Effector memory CD4-positive, alpha-beta T cell (primary cell): ENCODE measurements around the gene GUCA2A.

Source experiments
- DNase-seq, 3 donors: peaks; one replicate each; pipeline ENCODE4 v3.0.0-alpha.2; 2020
- H3K27ac ChIP-seq: 2 replicates; pipeline ENCODE4 v1.7.0; 2013; ENCODE audit warnings: mild to moderate bottlenecking, low read length, moderate library complexity; ENCODE audit not compliant: insufficient read depth, poor library complexity, severe bottlenecking
- H3K27me3 ChIP-seq: replicated peaks from 2 replicates; pipeline ENCODE4 v1.7.0; 2013; ENCODE audit warnings: mild to moderate bottlenecking, low read length; ENCODE audit not compliant: insufficient read depth, control insufficient read depth, poor library complexity, severe bottlenecking
- H3K36me3 ChIP-seq: 2 replicates; pipeline ENCODE4 v1.7.0; 2013; ENCODE audit warnings: mild to moderate bottlenecking, low read length, moderate library complexity; ENCODE audit not compliant: control insufficient read depth, insufficient read depth
- H3K4me1 ChIP-seq: 2 replicates; pipeline ENCODE4 v1.7.0; 2013; ENCODE audit warnings: low read length, mild to moderate bottlenecking; ENCODE audit not compliant: control insufficient read depth, insufficient read depth, poor library complexity, severe bottlenecking
- H3K4me3 ChIP-seq: 2 replicates; pipeline ENCODE4 v1.7.0; 2013; ENCODE audit warnings: low read length, low read depth, mild to moderate bottlenecking; ENCODE audit not compliant: insufficient read depth, poor library complexity, severe bottlenecking
- H3K9me3 ChIP-seq: 2 replicates; pipeline ENCODE4 v1.7.0; 2013; ENCODE audit warnings: mild to moderate bottlenecking, low read length, moderate library complexity; ENCODE audit not compliant: control insufficient read depth

Gene GUCA2A

GRCh38 chr1:42135426-42135825 lies 29.1 kb downstream of the GUCA2A start:
- Histone ChIP-seq H3K27ac (no peak overlapping the region), H3K4me1 (no peaks in the 10 kb centered on the region), H3K9me3 (no peaks in the 10 kb centered on the region), H3K27me3 (no peaks in the 10 kb centered on the region), H3K4me3 (no peak overlapping the region), H3K36me3 (no peaks in the 10 kb centered on the region)
- no peak for DNase-seq

- no peaks in the 10 kb centered on the region for H3K9me3 ChIP-seq
- no peaks in the 10 kb centered on the region for H3K36me3 ChIP-seq
- H3K27me3 ChIP-seq = no peaks in the 10 kb centered on the region
- no peak overlapping the region for H3K4me3 ChIP-seq
- H3K27ac ChIP-seq = no peak overlapping the region
- H3K4me1 ChIP-seq = no peaks in the 10 kb centered on the region
- DNase-seq = no peak
Measured at GRCh38 chr1:42133809-42134526, 30.6 kb downstream of the GUCA2A start.

- no peaks in the 10 kb centered on the region for H3K4me1 ChIP-seq
- DNase-seq = no peak
- H3K9me3 ChIP-seq = no peaks in the 10 kb centered on the region
- no peaks in the 10 kb centered on the region for H3K36me3 ChIP-seq
- no peak overlapping the region for H3K4me3 ChIP-seq
- H3K27me3 ChIP-seq = no peaks in the 10 kb centered on the region
- H3K27ac ChIP-seq = no peak overlapping the region
Measured at GRCh38 chr1:42133390-42133789, 31.2 kb downstream of the GUCA2A start.

- no peak for DNase-seq
- no peaks in the 10 kb centered on the region for H3K9me3 ChIP-seq
- no peak overlapping the region for H3K27ac ChIP-seq
- no peaks in the 10 kb centered on the region for H3K4me1 ChIP-seq
- no peaks in the 10 kb centered on the region for H3K36me3 ChIP-seq
- H3K4me3 ChIP-seq = no peak overlapping the region
- H3K27me3 ChIP-seq = no peaks in the 10 kb centered on the region
Measured at GRCh38 chr1:42130061-42130660, 34.4 kb downstream of the GUCA2A start.

GRCh38 chr1:42128964-42129363 lies 35.6 kb downstream of the GUCA2A start:
- no peaks in the 10 kb centered on the region for H3K9me3 ChIP-seq
- H3K4me3 ChIP-seq = no peak overlapping the region

GRCh38 chr1:42128499-42128898 lies 36.0 kb downstream of the GUCA2A start:
- H3K4me1 ChIP-seq = no peaks in the 10 kb centered on the region
- no peak for DNase-seq
- H3K36me3 ChIP-seq = no peaks in the 10 kb centered on the region
- H3K9me3 ChIP-seq = no peaks in the 10 kb centered on the region
- H3K4me3 ChIP-seq = no peak overlapping the region
- no peak overlapping the region for H3K27ac ChIP-seq
- no peaks in the 10 kb centered on the region for H3K27me3 ChIP-seq

More at GRCh38 chr1:42128964-42129363, 35.6 kb downstream of the GUCA2A start:
- Histone ChIP-seq H3K4me1 (no peaks in the 10 kb centered on the region), H3K27me3 (no peaks in the 10 kb centered on the region), H3K27ac (no peak overlapping the region), H3K36me3 (no peaks in the 10 kb centered on the region)
- no peak for DNase-seq

- H3K9me3 ChIP-seq = no peaks in the 10 kb centered on the region
- no peaks in the 10 kb centered on the region for H3K27me3 ChIP-seq
- H3K36me3 ChIP-seq = no peaks in the 10 kb centered on the region
- H3K4me1 ChIP-seq = no peaks in the 10 kb centered on the region
- no peak overlapping the region for H3K27ac ChIP-seq
- no peak for DNase-seq
- H3K4me3 ChIP-seq = no peak overlapping the region
Measured at GRCh38 chr1:42127767-42128166, 36.8 kb downstream of the GUCA2A start.

- H3K9me3 ChIP-seq = no peaks in the 10 kb centered on the region
- DNase-seq = no peak
- H3K4me3 ChIP-seq = no peak overlapping the region
- no peaks in the 10 kb centered on the region for H3K27me3 ChIP-seq
- no peaks in the 10 kb centered on the region for H3K36me3 ChIP-seq
- H3K4me1 ChIP-seq = no peaks in the 10 kb centered on the region
- H3K27ac ChIP-seq = no peak overlapping the region
Measured at GRCh38 chr1:42125552-42125951, 39.0 kb downstream of the GUCA2A start.

GRCh38 chr1:42122408-42122807 lies 42.1 kb downstream of the GUCA2A start:
- H3K27me3 ChIP-seq = no peaks in the 10 kb centered on the region
- no peak overlapping the region for H3K27ac ChIP-seq
- H3K4me1 ChIP-seq = no peaks in the 10 kb centered on the region
- no peaks in the 10 kb centered on the region for H3K36me3 ChIP-seq
- no peak for DNase-seq
- H3K4me3 ChIP-seq = no peak overlapping the region
- no peaks in the 10 kb centered on the region for H3K9me3 ChIP-seq

GRCh38 chr1:42118125-42118524 lies 46.4 kb downstream of the GUCA2A start:
- H3K27me3 ChIP-seq = no peaks in the 10 kb centered on the region
- no peaks in the 10 kb centered on the region for H3K9me3 ChIP-seq
- no peaks in the 10 kb centered on the region for H3K4me1 ChIP-seq
- no peak for DNase-seq
- no peak overlapping the region for H3K27ac ChIP-seq
- no peaks in the 10 kb centered on the region for H3K36me3 ChIP-seq
- H3K4me3 ChIP-seq = no peak overlapping the region
